Loucy (cell line): ENCODE measurements around the gene HIC1.

Source experiments
- CTCF ChIP-seq: fragments of 200-600 bp; sonication (generic); conservative IDR thresholded peaks from 2 replicates; pipeline ENCODE4 v1.5.1; 2014; ENCODE audit warnings: mild to moderate bottlenecking, antibody characterized with exemption, low read length
- EZH2phosphoT487 ChIP-seq: fragments of 200-600 bp; IDR thresholded peaks from 2 replicates; pipeline ENCODE4 v1.6.1; 2018; ENCODE audit warnings: antibody characterized with exemption, mild to moderate bottlenecking, moderate library complexity, borderline replicate concordance

- TF ChIP-seq CTCF, result no peak
- TF ChIP-seq EZH2phosphoT487, result no peak
These were observed 22.1 kb downstream of the HIC1 start for GRCh38 chr17:2077040-2077439.
